Left lobe of liver (tissue), 2 donors: ENCODE measurements around the gene ANXA8. TPM values are rescaled to one million over a fixed set of nuclear protein-coding genes. Genes with fewer than 3 reads are reported as not detected.
A peak's percentile ranks its signal among the peaks of the same experiment; 100 is the strongest.

Experiments used
- ATAC-seq: fragments of 200-7000 bp; cut with Tn5 transposase; one replicate; pipeline ENCODE4 v1.9.1; 2020; ENCODE audit warnings: mild to moderate bottlenecking, moderate library complexity
- DNase-seq: peaks from one replicate; pipeline ENCODE4 v3.0.0-alpha.2; 2020; ENCODE audit warnings: low spot score
- total RNA-seq: library from RNA; stranded (reverse); gene quantifications from one replicate; pipeline ENCODE4 v1.2.1, GENCODE V29; 2021
- donor health status: DM: no; HTN: no; CAD: no; lungs with moderate emphysema.
- donor health status: DM: no; HTN: yes; CAD: no.

Gene ANXA8
- total RNA-seq, 1 donor from 2014 or later = 1.7 TPM

DNA sequence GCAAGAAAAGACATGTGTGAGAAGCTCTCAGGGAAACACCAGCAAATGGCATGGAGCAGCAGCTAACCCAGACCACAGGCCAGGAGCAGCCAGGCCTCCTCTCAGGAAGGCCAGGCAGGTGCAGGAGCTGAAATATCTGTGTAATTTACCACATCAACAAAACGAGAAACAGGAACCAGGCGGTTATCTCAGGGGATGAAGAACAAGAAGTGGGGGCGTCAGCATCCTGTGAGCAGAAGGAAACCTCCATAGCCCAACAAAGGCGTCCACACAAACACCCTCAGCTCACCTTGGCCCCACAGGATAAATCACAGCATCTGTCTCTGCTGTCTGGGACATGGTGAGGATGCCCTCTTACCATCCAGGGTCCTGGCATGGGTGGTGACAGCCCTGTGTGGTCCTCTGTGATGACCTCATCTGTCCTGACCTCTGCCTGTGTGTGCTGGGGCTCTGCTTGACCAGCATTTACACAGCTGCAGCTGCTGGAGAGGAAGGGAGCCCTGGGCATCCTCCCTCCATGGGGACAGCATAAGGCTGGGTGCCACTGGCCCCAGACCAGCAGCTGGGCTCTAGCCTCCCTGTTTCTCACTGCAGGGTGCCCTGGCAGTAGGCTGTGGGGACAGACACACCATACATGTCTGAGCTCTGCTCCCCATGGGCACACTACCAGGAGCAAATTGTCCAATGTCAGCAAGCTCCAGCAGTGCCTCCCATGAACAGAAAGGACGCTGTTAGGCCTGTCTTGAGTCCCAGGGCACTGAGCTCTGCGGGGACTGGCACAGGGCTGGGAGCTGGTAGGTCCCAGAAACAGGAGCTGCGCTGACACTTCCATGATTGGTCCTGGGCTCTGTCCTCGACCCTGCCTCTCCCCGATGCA, 34.6 kb downstream of the ANXA8 start:
- DNase-seq = peak; percentile 29
- ATAC-seq = no peak

DNA sequence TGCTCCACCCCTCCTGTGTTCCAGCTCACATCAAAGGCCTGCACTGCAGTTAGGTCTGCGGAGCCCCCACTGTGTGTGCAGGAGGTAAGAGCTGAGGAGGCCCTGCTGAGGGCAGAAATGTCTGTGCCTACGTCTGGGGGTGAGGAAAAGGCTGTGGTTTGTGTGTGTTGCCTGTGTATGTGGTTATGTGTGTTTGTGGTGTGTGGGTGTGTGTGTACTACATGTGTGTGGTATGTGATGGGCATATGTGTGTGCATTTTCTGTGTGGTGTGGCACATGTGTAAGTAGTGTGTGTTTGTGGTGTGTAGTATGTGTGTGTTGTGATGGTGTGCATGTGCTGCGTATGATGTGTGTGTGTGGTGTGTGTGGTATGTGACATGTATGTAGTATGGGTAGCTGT, 36.2 kb downstream of the ANXA8 start:
- ATAC-seq = no peak
- no peak for DNase-seq

DNA sequence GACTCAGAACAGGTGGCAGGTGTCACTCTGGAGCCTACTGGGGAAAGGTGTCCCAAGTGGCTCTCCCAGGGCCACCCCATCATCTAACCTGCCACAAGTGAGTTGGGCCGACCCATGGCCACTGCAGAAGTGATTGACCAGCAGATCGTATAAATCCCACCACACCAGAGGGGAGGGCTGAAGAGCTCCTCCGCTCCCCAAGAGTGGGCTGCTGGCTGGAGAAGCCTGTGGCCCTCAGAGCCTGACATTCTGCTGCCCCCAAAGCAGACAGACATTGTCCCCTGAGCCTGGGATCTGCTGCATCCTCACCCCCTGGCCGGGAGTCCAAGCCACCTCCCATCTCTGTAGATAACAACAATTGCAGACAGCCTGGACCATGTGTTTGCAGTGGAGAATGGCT, 36.7 kb downstream of the ANXA8 start:
- ATAC-seq (no peak), DNase-seq (no peak)

DNA sequence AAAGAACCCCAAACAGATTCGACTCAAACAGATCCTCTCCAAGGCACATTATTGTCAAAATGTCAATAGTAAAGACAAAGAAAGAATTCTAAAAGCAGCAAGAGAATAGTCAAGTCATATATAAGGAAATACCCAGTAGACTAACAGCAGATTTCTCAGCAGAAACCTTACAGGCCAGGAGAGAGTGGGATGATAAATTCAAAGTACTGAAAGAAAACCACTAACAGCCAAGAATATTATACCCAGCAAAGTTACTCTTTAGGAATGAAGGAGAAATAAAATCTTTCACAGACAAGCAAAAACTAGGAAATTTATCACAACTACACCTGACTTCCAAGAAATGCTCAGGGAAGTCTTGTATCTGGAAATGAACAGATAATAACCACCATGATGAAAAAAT, 38.2 kb downstream of the ANXA8 start:
- no peak for ATAC-seq
- no peak for DNase-seq

GRCh38 chr10:47444047-47444446, 39.9 kb downstream of the ANXA8 start:
- ATAC-seq (no peak), DNase-seq (no peak)

- no peak for DNase-seq
- no peak for ATAC-seq
These were observed 40.8 kb downstream of the ANXA8 start for GRCh38 chr10:47443145-47443544.

DNA sequence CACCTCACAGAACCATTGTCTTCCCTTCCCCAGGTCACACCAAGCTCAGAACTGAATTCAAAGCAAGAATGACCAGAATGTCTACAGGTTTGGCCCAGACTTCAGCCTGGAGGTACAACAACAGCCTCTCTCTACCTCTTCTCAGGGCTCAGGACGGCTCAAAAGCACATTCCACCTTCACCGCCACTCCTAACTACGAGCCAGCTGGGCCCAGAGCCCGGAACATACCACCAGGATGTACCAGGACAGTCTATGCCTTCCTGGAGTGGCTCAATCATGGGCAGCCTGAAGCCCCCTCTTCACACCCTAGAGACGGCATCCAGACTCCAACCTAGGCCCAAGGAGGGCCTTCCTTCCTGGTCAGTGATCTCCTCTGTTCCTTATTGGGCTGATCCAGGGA, 41.6 kb downstream of the ANXA8 start:
- no peak for ATAC-seq
- DNase-seq = peak; percentile 14

DNA sequence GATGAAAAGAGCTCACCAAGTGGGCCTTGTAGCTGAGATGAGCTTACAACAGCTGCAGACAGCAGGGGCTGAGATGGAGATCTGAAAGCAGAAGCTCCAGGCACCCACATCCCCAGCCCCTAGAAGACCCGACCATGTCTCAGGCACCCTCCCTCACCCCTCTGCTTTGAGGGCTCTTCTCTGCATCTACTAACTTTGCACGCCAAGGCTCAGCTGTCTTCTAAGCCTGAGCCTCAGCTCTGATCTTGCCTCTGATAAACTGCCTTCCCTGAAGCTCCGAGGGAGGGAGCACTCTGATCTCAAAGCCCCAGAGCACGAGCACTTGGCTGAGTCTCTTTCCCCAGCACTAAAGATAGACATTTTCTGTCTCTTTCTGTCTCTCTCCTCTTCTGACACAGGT, 42.0 kb downstream of the ANXA8 start:
- DNase-seq = peak; percentile 18
- no peak for ATAC-seq

GRCh38 chr10:47440207-47440606, 43.7 kb downstream of the ANXA8 start:
- ATAC-seq = no peak
- DNase-seq = no peak

DNA sequence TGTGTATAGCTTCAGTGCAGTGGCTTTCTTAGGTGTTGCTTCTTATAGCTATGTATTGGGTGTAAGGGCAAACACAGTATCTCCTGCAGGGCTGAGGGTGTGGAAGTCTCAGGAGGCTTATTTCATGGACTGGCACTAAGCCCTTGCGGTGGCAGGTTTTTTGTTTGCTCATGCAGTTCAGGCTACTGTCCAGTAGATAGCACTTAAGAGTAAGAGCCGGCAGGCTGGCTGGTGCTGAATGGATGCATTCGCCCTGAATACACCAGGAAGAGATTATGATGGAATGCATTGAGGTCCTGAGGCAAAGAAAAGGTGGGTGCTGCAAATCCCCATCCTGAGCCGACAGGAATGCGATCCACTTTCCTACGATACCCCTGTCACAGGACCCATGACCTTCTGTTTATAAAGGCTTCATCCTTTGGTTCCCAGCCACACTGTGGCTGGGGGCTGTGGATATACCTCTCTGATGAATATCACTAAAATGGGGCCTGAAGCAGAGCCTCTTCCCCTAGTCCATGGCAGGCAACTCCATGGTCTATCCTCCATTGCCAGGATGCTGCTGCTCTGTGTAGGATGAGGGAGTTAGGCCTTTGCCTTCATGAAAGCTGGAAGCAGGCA, 44.9 kb downstream of the ANXA8 start:
- peak; percentile 62 for DNase-seq
- peak; percentile 99 for ATAC-seq

DNA sequence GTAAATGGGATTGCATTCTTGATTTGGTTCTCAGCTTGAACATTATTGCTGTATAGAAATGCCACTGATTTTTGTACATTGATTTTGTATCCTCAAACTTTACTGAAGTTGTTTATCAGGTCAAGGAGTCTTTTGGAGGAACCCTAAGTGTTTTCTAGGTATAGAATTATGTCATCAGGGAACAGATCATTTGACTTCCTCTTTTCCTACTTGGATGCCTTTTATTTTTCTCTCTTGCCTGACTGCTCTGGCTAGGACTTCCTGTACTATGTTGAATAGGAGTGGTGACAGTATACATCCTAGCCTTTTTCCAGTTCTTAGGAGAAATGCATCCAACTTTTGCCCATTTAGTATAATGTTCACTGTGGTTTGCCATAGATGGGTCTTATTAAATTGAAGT, 48.8 kb downstream of the ANXA8 start:
- ATAC-seq (no peak), DNase-seq (no peak)

GRCh38 chr10:47425813-47426419, 58.0 kb downstream of the ANXA8 start:
- DNase-seq (no peak), ATAC-seq (no peak)

DNA sequence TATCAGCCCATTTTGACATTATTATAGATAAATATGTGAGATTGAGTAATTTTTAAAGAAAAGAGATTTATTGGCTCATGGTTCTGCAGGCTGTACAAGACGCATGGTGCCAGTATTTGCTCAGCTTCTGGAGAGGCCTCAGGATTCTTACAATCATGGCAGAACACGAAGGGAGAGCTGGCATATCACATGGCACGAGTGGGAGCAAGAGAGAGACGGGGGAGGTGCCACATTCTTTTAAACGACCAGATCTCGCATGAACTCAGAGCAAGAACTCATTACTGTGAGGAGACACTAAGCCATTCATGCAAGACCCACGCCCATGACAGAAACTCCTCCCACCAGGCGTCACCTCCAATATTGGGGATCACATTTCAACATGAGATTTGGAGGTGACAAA, 59.7 kb downstream of the ANXA8 start:
- DNase-seq (no peak), ATAC-seq (no peak)

GRCh38 chr10:47423476-47423875, 60.4 kb downstream of the ANXA8 start:
- DNase-seq (no peak), ATAC-seq (no peak)

- no peak for ATAC-seq
- DNase-seq = no peak
These were observed 62.6 kb downstream of the ANXA8 start for GRCh38 chr10:47421057-47421952.

DNA sequence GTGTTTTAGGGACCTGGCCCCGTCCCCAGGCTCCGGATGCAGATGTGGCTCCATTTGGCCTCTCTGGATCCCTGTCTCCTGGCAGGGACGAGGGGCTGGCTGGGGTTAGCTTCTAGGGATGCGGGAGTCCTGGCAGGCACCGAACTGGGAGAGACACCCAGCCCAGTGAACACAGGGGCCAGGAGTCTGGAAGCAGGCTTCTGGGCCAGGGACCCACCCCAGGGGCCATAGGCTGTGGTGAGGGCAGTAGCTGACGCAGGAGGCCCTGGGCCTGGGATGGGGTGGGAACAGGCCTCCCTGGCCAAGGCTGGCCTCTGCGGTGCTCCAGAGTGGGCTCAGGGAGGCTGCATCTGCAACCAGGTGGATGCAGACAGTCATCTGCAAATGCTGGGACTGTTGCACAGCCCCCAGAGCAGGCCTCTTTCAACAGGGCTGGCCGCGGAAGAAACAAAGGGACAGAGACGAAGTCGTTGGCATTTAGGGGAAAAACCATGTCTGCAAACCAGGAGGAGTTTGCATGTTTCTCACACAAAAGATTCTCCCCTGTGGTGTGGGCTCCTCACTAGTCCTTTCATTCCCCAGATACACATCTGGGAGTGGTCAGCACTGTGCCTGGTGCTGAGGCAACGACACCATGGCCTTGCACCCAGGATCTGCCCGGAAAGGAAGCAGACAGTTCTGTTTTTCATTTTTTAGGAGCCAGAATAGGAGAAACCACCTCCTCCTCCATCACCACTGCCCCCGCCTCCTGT, 63.4 kb downstream of the ANXA8 start:
- ATAC-seq = no peak
- no peak for DNase-seq

DNA sequence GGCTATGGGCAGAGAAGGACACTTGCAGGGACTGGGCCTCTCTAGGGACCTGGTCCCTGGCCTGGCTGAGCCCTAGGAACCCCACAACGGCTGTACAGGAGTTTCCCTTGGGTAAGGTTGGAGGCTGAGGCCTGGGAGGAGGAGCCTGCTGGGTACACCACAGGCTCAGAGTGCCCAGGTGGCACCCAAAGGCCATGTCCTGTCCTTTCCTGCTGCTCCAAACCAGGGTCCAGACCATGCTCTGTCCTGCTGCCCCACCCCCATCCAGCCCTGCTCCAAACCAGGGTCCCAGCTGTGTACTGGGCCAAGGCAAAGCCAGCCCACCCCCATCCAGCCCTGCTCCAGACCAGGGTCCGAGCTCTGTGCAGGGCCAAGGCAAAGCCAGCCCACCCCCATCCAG, 64.5 kb downstream of the ANXA8 start:
- ATAC-seq = no peak
- no peak for DNase-seq

DNA sequence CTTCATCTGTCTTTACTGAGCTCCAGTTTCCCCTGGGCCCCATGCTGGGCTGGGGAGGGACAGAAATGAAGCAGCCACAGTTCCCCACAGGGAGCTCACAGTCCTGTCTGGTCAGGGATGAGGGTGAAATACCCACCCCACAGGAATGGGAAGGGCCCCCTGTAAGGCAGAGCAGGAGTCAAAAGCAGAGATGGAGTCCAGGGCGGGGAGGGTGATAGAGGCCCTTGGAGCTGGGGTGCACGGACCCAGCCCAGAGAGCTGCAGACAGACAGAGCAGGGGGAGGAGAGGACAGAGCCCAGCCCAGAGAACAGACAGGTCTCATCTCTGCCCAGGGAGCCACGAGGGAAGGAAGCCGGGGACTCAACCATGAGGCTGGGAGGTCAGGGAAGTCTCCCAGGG, 64.9 kb downstream of the ANXA8 start:
- DNase-seq = no peak
- ATAC-seq = no peak

DNA sequence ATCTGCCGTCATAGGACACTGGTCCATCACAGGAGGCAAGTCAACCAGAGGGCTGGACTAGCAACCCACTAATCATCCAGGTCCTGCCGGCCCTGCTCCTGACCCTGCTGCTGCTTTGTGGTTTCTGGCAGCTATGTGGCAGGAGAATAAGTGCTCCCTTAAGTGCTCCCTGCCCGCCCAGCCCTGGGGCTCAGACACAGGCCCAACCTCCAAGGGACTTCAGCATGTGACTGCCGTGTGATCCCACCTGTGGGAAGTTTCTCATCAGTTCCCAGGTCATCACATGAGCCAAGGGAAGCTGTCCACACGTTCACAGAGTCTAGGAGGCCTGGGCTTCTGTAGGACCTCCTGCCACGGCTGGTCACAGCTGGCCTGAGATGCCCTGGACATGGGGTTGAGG, 65.6 kb downstream of the ANXA8 start:
- DNase-seq = no peak
- ATAC-seq = no peak
